ENCODE measurements around the gene PLLP. TPM values are rescaled to one million over a fixed set of nuclear protein-coding genes. Genes with fewer than 3 reads are reported as not detected.

PLLP gene
- total and polyA plus RNA-seq, 10 of the 15 experiments (the other 5 are each of a cell fraction or from before 2014, with no cell fraction given) = 0.21 to 5.8 (median 0.67) TPM

DNA sequence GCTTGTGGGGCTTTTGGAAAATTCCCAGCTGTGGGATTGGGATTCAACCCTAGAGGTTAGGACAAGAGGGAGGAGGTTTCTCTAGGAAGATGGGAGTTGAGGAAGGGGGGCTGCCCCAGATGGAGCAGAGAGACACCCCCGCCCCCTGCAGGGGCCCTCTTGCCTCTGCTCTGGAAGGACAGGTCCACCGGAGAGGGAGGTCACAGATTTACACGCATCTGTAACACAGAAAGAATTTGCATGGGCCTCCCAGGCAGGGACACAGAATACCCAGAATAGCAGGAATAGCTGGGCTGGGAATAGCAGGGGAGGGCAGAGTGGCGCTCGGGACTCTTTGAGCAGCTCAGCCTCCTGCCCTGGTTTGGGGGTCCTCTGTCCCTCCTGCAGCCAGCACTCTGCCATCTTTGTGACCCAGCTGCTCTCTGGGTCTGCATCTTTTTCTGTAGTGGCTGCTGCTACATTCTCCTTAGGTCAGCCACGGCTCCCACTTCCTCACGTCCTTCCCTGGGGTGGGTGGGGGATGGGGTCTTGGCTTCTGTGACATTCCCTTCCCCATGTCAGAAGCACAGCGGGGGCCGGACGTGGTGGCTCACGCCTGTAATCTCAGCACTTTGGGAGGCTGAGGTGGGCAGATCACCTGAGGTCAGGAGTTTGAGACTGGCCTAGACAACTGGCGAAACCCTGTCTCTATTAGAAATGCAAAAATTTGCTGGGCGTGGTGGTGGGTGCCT is 33.9 kb upstream of the PLLP start:
- Histone ChIP-seq H3K4me2 (ENCODE audit: control insufficient read depth, insufficient read depth) (no peak overlapping the region), H3K79me2 (ENCODE audit: control insufficient read depth, insufficient read depth, low read length) (no peaks in the 10 kb centered on the region), H3K36me3 (ENCODE audit: control insufficient read depth in 2 of 2, insufficient read depth in 2 of 2, low read length in 1 of 2) (no peaks in the 10 kb centered on the region), H3K9me3 (replicated peaks; ENCODE audit: control insufficient read depth, insufficient read depth, low read length) (no peaks in the 10 kb centered on the region), H2AFZ (ENCODE audit: control insufficient read depth, low read depth, low read length) (no peak overlapping the region), H4K20me1 (ENCODE audit: control insufficient read depth, insufficient read depth) (no peaks in the 10 kb centered on the region), H3K27me3 (replicated peaks in 1 of 2; ENCODE audit: control insufficient read depth in 2 of 2, insufficient read depth in 2 of 2, low read length in 1 of 2) (no peaks in the 10 kb centered on the region), H3K4me1 (ENCODE audit: control insufficient read depth, insufficient read depth, low read length) (peaks cover 16% of the 10 kb centered on the region), H3K9ac (ENCODE audit: control insufficient read depth, insufficient read depth, low read length) (no peak overlapping the region), H3K27ac (ENCODE audit: control insufficient read depth, insufficient read depth) (no peak overlapping the region), H3K4me3 (no peak overlapping the region)
- CTCF ChIA-PET = no interaction called here
- BruUV-seq (replicated peaks) = no TSS peak
- DNase-seq (ENCODE audit: low read depth, low spot score) (no peak), ATAC-seq (no peak), FAIRE-seq (no peak)
- POLR2A ChIA-PET = no interaction called here
- WGBS (ENCODE audit: insufficient coverage, insufficient replicate concordance, low lambda C conversion rate, missing lambda C conversion rate) = 76% methylated on average over 13 of the region's 13 CpGs
- in situ Hi-C loops (cut with MboI) (no loop called here), intact Hi-C loops (cut with micrococcal nuclease; ENCODE audit: unreplicated experiment) (no loop called here)
- TF ChIP-seq DPF2 (IDR thresholded peaks at IDR 0.05) (no peak), ESRRA (IDR thresholded peaks at IDR 0.05; ENCODE audit: low read length) (no peak), CEBPB (IDR thresholded peaks at IDR 0.05; ENCODE audit: borderline replicate concordance in 1 of 2, low read depth in 2 of 2, low read length in 2 of 2) (no peak), FOS (IDR thresholded peaks at IDR 0.05; ENCODE audit: borderline replicate concordance, extremely low read depth, insufficient read length) (no peak)
- SMC1A ChIA-PET (ENCODE audit: uncharacterized antibody, unreplicated experiment) = no interaction called here
- RAD21 ChIA-PET (ENCODE audit: unreplicated experiment) = no interaction called here

DNA sequence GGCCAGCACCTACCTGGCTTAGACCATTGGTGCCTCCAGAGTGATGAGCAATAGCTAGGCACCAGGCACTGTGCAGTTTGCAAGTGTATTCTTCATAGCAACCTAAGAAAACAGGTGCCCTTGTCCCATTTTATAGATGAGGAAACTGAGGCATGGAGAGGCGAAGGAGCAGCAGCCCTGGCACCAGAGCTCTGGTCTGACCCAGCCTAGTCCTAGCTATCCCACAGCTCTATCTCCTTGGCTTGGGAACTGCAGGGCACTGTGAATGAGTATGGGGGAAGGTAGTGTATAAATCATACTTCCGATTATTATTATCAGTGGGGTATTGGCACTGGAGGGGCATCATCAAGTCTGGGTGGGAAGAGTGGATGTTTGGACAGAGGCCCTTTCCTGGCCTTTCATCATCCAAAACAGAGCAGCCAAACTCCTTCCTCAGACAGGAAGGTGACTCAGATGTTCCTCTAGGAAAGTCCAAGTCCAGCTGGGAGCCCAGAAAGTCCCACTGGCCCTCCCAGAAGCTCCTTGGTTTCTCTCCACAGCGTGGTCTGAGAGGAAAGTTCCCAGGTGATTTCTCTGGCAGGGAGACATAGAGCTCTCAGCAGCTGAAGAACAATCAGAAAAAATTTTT is 32.0 kb upstream of the PLLP start:
- no peaks in the 10 kb centered on the region for H3K79me2 ChIP-seq (ENCODE audit: control insufficient read depth, insufficient read depth, low read length)
- no peak overlapping the region for H3K4me3 ChIP-seq
- BruUV-seq (replicated peaks) = no TSS peak
- intact Hi-C loops (cut with micrococcal nuclease; ENCODE audit: unreplicated experiment) = no loop called here
- H3K4me2 ChIP-seq (ENCODE audit: control insufficient read depth, insufficient read depth) = no peak overlapping the region
- no peak overlapping the region for H3K9ac ChIP-seq (ENCODE audit: control insufficient read depth, insufficient read depth, low read length)
- ChIA-PET POLR2A (interaction anchor here (0.7 to 2.1 kb wide), 3 partner anchors 11 to 37 kb away, joined by 3 to 7 read pairs (median 5); no protein-coding TSS in a partner anchor), SMC1A (ENCODE audit: uncharacterized antibody, unreplicated experiment) (interaction anchor here (0.7 to 2.0 kb wide), 4 partner anchors 10 to 131 kb away, joined by 3 to 8 read pairs (median 4); partner anchors contain the start of genes PSME3IP1 and RSPRY1), CTCF (interaction anchor here (1.2 to 1.4 kb wide), 4 partner anchors 13 to 102 kb away, joined by 3 to 4 read pairs (median 4); no protein-coding TSS in a partner anchor), RAD21 (ENCODE audit: unreplicated experiment) (interaction anchor here (0.7 kb wide), 1 partner anchor 84 kb away, joined by 4 read pairs; no protein-coding TSS in a partner anchor)
- H4K20me1 ChIP-seq (ENCODE audit: control insufficient read depth, insufficient read depth) = no peaks in the 10 kb centered on the region
- DNase-seq (ENCODE audit: low read depth, low spot score) = no peak
- no peak for ATAC-seq
- H2AFZ ChIP-seq (ENCODE audit: control insufficient read depth, low read depth, low read length) = no peak overlapping the region
- no peaks in the 10 kb centered on the region for H3K27me3 ChIP-seq (replicated peaks in 1 of 2; ENCODE audit: control insufficient read depth in 2 of 2, insufficient read depth in 2 of 2, low read length in 1 of 2)
- H3K9me3 ChIP-seq (replicated peaks; ENCODE audit: control insufficient read depth, insufficient read depth, low read length) = no peaks in the 10 kb centered on the region
- 89% methylated on average over 3 of the region's 3 CpGs for WGBS (ENCODE audit: insufficient coverage, insufficient replicate concordance, low lambda C conversion rate, missing lambda C conversion rate)
- in situ Hi-C loops (cut with MboI) = no loop called here
- no peak overlapping the region for H3K27ac ChIP-seq (ENCODE audit: control insufficient read depth, insufficient read depth)
- no peaks in the 10 kb centered on the region for H3K36me3 ChIP-seq (ENCODE audit: control insufficient read depth in 2 of 2, insufficient read depth in 2 of 2, low read length in 1 of 2)
- H3K4me1 ChIP-seq (ENCODE audit: control insufficient read depth, insufficient read depth, low read length) = peaks cover 16% of the 10 kb centered on the region
- no peak for FAIRE-seq
- no peak for TF ChIP-seq ZNF622 (IDR thresholded peaks at IDR 0.05)
- no peak for TF ChIP-seq SMAD5 (IDR thresholded peaks at IDR 0.05; ENCODE audit: low read depth)
- no peak for TF ChIP-seq RBBP5 (conservative IDR thresholded peaks at IDR 0.05)
- TF ChIP-seq, protein P1, sequence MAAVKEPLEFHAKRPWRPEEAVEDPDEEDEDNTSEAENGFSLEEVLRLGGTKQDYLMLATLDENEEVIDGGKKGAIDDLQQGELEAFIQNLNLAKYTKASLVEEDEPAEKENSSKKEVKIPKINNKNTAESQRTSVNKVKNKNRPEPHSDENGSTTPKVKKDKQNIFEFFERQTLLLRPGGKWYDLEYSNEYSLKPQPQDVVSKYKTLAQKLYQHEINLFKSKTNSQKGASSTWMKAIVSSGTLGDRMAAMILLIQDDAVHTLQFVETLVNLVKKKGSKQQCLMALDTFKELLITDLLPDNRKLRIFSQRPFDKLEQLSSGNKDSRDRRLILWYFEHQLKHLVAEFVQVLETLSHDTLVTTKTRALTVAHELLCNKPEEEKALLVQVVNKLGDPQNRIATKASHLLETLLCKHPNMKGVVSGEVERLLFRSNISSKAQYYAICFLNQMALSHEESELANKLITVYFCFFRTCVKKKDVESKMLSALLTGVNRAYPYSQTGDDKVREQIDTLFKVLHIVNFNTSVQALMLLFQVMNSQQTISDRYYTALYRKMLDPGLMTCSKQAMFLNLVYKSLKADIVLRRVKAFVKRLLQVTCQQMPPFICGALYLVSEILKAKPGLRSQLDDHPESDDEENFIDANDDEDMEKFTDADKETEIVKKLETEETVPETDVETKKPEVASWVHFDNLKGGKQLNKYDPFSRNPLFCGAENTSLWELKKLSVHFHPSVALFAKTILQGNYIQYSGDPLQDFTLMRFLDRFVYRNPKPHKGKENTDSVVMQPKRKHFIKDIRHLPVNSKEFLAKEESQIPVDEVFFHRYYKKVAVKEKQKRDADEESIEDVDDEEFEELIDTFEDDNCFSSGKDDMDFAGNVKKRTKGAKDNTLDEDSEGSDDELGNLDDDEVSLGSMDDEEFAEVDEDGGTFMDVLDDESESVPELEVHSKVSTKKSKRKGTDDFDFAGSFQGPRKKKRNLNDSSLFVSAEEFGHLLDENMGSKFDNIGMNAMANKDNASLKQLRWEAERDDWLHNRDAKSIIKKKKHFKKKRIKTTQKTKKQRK (IDR thresholded peaks at IDR 0.05; ENCODE audit: low read depth, low read length) = no peak
- TF ChIP-seq KDM1A (IDR thresholded peaks at IDR 0.05; ENCODE audit: borderline replicate concordance) = no peak
- TF ChIP-seq, protein P2, sequence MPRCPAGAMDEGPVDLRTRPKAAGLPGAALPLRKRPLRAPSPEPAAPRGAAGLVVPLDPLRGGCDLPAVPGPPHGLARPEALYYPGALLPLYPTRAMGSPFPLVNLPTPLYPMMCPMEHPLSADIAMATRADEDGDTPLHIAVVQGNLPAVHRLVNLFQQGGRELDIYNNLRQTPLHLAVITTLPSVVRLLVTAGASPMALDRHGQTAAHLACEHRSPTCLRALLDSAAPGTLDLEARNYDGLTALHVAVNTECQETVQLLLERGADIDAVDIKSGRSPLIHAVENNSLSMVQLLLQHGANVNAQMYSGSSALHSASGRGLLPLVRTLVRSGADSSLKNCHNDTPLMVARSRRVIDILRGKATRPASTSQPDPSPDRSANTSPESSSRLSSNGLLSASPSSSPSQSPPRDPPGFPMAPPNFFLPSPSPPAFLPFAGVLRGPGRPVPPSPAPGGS (IDR thresholded peaks at IDR 0.05; ENCODE audit: borderline replicate concordance, insufficient read depth, low read depth, low read length, poor library complexity, severe bottlenecking) = no peak
- no peak for TF ChIP-seq IKZF1 (conservative IDR thresholded peaks at IDR 0.05)
- TF ChIP-seq IRF4 (IDR thresholded peaks at IDR 0.05; ENCODE audit: low read depth, low read length) = no peak
